ENCODE data around the gene EYA3. TPM values are rescaled to one million over a fixed set of nuclear protein-coding genes. Genes with fewer than 3 reads are reported as not detected.

EYA3 gene
- polyA plus RNA-seq, 4 donors, result 16.9 to 58.0 (median 57.7) TPM

DNA sequence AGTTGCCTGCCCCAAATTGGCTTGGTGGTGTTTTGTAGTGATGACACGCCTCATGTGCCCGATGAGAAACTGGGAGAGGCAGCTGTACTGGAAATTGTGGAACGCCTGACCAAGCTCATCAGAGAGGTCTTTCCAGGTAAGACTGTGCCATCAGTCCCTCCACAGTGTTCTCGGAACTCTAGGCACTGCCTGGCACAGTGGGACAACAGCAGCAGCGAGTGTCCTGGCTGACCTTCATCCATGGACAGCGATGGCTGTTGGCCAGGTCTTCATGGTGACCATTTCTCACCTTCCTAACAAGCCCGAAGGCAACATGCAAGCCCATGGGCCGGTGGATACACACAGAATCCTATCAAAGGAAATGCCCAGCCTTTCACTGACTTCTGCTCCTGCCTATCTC is 139.4 kb downstream of the EYA3 start:
- no peak for DNase-seq (ENCODE audit: low read depth in 4 of 4, low spot score in 3 of 4)

DNA sequence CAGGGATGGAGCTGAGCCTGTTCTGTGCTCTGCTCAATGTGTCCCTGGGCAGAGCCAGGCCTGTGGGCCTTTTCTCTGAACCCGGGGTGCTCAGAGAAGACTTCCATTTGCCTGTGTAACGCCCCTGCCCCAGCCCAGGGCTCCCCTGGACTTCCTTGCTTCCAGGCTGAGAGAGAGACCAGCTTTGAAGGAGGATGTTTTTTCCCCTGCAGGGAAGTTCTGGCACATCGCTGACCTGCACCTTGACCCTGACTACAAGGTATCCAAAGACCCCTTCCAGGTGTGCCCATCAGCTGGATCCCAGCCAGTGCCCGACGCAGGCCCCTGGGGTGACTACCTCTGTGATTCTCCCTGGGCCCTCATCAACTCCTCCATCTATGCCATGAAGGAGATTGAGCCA is 143.4 kb downstream of the EYA3 start:
- DNase-seq (ENCODE audit: low read depth in 4 of 4, low spot score in 3 of 4), result no peak

- no peak for DNase-seq (ENCODE audit: low read depth in 4 of 4, low spot score in 3 of 4)
Measured at GRCh38 chr1:27941671-27942540, 146.5 kb downstream of the EYA3 start.

DNA sequence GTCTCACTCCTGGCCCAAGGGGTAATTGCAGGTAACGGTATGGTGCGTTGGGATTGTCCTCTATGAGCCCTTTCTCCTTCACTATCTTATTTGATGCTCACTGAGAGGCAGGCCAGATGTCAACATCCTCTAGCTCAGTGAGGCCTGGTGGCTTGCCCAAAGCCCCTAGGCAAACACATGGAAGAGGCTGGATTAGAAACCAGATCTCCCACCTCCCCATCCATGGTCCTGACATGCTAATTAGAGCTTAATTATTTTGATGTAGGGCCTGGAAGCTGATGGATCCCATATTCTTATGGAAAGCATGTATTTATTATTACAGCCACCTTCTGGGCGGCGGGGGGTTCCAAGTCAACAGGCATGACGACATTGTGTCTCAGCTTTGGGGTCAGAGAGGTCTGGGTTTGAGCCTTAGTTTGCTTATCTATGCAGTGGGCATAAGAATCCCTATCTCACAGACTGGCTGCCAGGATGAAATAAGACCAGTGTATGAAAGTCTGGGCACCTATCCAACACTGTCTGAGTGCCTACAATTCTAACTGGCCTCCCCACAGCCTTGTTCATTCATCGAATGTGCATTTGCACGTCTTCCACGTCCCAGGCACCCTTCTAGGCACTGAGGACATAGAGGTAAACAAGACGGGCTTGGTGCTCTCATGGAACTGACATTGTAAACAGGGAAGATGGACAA is 147.4 kb downstream of the EYA3 start:
- no peak for DNase-seq (ENCODE audit: low read depth in 4 of 4, low spot score in 3 of 4)

DNA sequence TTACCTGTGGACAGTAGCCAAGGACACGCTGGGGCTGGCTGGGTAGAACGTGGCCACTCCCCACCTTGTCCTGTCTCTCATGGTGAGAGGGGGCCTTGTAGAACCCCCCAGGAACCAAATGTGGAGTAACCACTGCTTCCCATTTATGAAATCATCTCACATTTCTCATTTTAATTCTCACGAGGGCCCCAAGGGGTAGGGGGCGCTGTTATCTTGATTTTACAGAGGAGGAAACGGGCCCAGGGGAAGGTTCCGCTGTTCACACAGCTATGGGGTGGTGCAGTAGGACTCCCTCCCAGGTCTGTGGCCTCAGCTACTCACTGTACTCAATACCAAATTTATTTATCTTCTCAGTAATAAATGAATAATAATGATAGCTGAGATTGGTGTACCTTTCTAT is 148.1 kb downstream of the EYA3 start:
- DNase-seq (ENCODE audit: low read depth in 4 of 4, low spot score in 3 of 4), result no peak

GRCh38 chr1:27938488-27938887 is 149.9 kb downstream of the EYA3 start:
- no peak for DNase-seq (ENCODE audit: low read depth in 4 of 4, low spot score in 3 of 4)

- DNase-seq (ENCODE audit: low read depth in 4 of 4, low spot score in 3 of 4), result no peak
Measured at GRCh38 chr1:27937524-27937836, 150.9 kb downstream of the EYA3 start.

DNA sequence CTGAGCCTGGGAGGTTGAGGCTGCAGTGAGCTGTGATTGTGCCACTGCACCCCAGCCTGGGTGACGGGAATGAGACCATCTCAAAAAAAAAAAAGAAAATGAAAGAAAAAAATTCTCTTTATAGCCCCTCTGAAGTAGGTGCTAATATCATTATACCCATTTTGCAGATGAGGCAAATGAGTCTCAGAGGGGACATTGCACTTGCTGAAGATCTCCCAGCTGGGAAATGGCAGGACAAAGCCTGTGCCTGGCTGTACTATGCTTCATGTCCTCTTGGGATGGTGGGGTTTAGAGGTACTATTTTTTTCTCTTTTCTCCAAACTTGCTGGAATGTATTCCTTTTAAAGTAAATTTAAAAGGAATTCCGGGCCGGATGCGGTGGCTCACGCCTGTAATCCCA is 152.0 kb downstream of the EYA3 start:
- no peak for DNase-seq (ENCODE audit: low read depth in 4 of 4, low spot score in 3 of 4)

DNA sequence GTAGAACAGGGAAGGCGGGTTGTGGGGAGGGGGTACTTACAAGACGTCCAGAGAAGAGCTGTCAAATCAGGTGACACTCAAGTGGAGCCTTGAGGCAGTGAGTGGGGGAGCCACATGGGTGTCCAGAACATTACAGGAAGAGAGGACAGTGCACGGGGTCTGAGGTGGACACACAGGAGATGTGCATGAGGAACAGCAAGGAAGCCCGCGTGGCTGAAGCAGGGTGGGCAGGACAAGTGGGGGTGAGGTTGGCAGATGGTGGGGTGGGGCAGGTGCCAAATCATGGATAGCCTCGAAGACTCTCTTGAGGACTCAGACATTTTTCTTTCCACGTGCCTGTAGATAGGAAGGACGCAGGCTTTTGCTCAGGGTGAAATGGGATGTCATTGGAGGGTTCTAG is 152.7 kb downstream of the EYA3 start:
- DNase-seq (ENCODE audit: low read depth in 4 of 4, low spot score in 3 of 4), result no peak

GRCh38 chr1:27934818-27935549 is 153.4 kb downstream of the EYA3 start, which contains the start of gene SMPDL3B:
Gene SMPDL3B, plus strand, starts transcription at chr1:27935000. Its CDS starts 184 bp downstream, at chr1:27935184.
- DNase-seq (ENCODE audit: low read depth in 4 of 4, low spot score in 3 of 4), result peak; percentile 23 to 58 (median 41)

- no peak for DNase-seq (ENCODE audit: low read depth in 4 of 4, low spot score in 3 of 4)
Measured at GRCh38 chr1:27931759-27932158, 156.7 kb downstream of the EYA3 start.

- no peak for DNase-seq (ENCODE audit: low read depth in 4 of 4, low spot score in 3 of 4)
Measured at GRCh38 chr1:27931184-27931583, 157.2 kb downstream of the EYA3 start.

DNA sequence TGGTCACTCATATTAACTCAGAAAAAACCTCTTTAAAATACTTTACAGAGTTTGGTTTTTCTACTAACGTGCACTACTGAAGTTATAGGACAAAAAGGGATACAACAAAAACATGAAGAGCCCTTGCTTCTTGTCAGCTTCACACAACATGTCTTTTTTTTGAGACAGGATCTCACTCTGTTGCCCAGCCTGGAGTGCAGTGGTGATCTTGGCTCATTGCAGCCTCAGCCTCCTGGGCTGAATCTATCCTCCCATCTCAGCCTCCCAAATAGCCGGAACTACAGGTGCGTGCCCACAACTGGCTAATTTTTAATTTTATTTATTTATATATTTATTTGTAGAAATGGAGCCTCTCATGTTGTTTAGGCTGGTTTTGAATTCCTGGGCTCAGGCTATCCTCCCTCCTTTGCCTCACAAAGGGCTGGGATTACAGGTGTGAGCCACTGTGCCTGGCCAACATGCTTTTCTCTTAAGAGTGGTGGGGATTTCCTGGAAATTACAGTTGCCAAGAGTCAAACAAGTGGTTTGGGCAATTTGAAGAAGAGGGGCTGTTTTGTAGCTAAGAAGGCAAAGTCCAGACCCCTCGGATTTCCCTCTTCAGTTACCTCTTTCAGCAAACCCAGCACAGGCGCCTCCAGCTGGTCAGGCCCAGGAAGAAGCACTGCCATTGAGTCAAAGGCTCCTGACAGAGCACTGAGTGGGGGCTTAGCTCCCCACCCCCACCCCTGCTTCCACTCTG is 160.0 kb downstream of the EYA3 start:
- DNase-seq (ENCODE audit: low read depth in 4 of 4, low spot score in 3 of 4), result no peak

- no peak for DNase-seq (ENCODE audit: low read depth in 4 of 4, low spot score in 3 of 4)
Measured at GRCh38 chr1:27922272-27922671, 166.1 kb downstream of the EYA3 start.

Other genes starting within 250 kb of the EYA3 start
- 1 to 10 TPM; 3.4 to 4.2 (median 3.5) TPM for gene THEMIS2, start 216.1 kb downstream of the EYA3 start, polyA plus RNA-seq (ENCODE audit: insufficient read length in 4 of 4)
- gene RPA2, start 174.0 kb downstream of the EYA3 start, polyA plus RNA-seq (ENCODE audit: insufficient read length in 4 of 4), result 10 to 100 TPM; 57.8 to 68.0 (median 62.8) TPM
- gene SMPDL3B, start 153.6 kb downstream of the EYA3 start, polyA plus RNA-seq (ENCODE audit: insufficient read length in 4 of 4), result 10 to 100 TPM in 2 of 4 donors, 1 to 10 TPM in 1, under 1 TPM in 1; 0.93 to 13.3 (median 11.0) TPM
- gene XKR8, start 128.6 kb downstream of the EYA3 start, polyA plus RNA-seq (ENCODE audit: insufficient read length in 4 of 4), result 1 to 10 TPM; 7.9 to 9.7 (median 8.3) TPM
- 1 to 10 TPM; 2.1 to 3.3 (median 2.6) TPM for gene PTAFR, start 88.1 kb upstream of the EYA3 start, polyA plus RNA-seq (ENCODE audit: insufficient read length in 4 of 4)
- gene DNAJC8, start 144.4 kb upstream of the EYA3 start, polyA plus RNA-seq (ENCODE audit: insufficient read length in 4 of 4), result 100 to 1,000 TPM; 141 to 178 (median 152) TPM
- 100 to 1,000 TPM; 128 to 338 (median 260) TPM for gene ATP5IF1, start 147.5 kb upstream of the EYA3 start, polyA plus RNA-seq (ENCODE audit: insufficient read length in 4 of 4)
- gene SESN2, start 170.9 kb upstream of the EYA3 start, polyA plus RNA-seq (ENCODE audit: insufficient read length in 4 of 4), result 10 to 100 TPM; 10.4 to 21.7 (median 15.3) TPM
- gene MED18, start 240.4 kb upstream of the EYA3 start, polyA plus RNA-seq (ENCODE audit: insufficient read length in 4 of 4), result 10 to 100 TPM; 11.8 to 21.4 (median 19.9) TPM

Measured in left renal pelvis (tissue), 4 donors.